Measurements from ENCODE around the gene DUSP2. TPM values are rescaled to one million over a fixed set of nuclear protein-coding genes. Genes with fewer than 3 reads are reported as not detected.
A peak's percentile ranks its signal among the peaks of the same experiment; 100 is the strongest.

The DUSP2 gene
- 100 to 1,000 TPM; 274 to 279 TPM for total RNA-seq

- DNase-seq: peak; percentile 97
- peaks cover 59% of the 10 kb centered on the region for H3K4me1 Mint-ChIP-seq
- H3K27ac Mint-ChIP-seq: peak within 1 kb of the TSS; percentile 97
- peaks cover 32% of the 10 kb centered on the region for H3K36me3 Mint-ChIP-seq
- H3K4me3 Mint-ChIP-seq: peak within 1 kb of the TSS; percentile 96
- no peaks in the 10 kb centered on the region for H3K9me3 Mint-ChIP-seq
- peaks cover 7% of the 10 kb centered on the region for H3K27me3 Mint-ChIP-seq
Observed at GRCh38 chr2:96145036-96145847, at the start of gene DUSP2. Gene DUSP2 (minus strand): TSS chr2:96145440. CDS start chr2:96145354, 86 bp downstream.

GRCh38 chr2:96191937-96192670 is 46.9 kb upstream of the DUSP2 start:
- Mint-ChIP-seq H3K27me3 (no peaks in the 10 kb centered on the region), H3K36me3 (peaks cover 31% of the 10 kb centered on the region), H3K27ac (no peak overlapping the region)

GRCh38 chr2:96188821-96189526 is 43.7 kb upstream of the DUSP2 start:
- peaks cover 1% of the 10 kb centered on the region for H3K4me1 Mint-ChIP-seq
- no peaks in the 10 kb centered on the region for H3K27me3 Mint-ChIP-seq
- DNase-seq: no peak
- H3K27ac Mint-ChIP-seq: no peak overlapping the region
- H3K4me3 Mint-ChIP-seq: no peak overlapping the region
- H3K36me3 Mint-ChIP-seq: peaks cover 32% of the 10 kb centered on the region
- no peaks in the 10 kb centered on the region for H3K9me3 Mint-ChIP-seq

More at GRCh38 chr2:96191937-96192670, 46.9 kb upstream of the DUSP2 start:
- DNase-seq: no peak
- Mint-ChIP-seq H3K4me3 (no peak overlapping the region), H3K4me1 (peaks cover 4% of the 10 kb centered on the region), H3K9me3 (no peaks in the 10 kb centered on the region)

GRCh38 chr2:96186562-96186961 is 41.3 kb upstream of the DUSP2 start:
- H3K27me3 Mint-ChIP-seq: no peaks in the 10 kb centered on the region
- no peak for DNase-seq
- no peaks in the 10 kb centered on the region for H3K4me1 Mint-ChIP-seq
- no peak overlapping the region for H3K4me3 Mint-ChIP-seq
- peaks cover 20% of the 10 kb centered on the region for H3K36me3 Mint-ChIP-seq
- no peak overlapping the region for H3K27ac Mint-ChIP-seq
- no peaks in the 10 kb centered on the region for H3K9me3 Mint-ChIP-seq

GRCh38 chr2:96185516-96185915 is 40.3 kb upstream of the DUSP2 start:
- Mint-ChIP-seq H3K27me3 (no peaks in the 10 kb centered on the region), H3K27ac (no peak overlapping the region), H3K36me3 (peaks cover 18% of the 10 kb centered on the region), H3K4me3 (no peak overlapping the region), H3K4me1 (peaks cover 8% of the 10 kb centered on the region), H3K9me3 (no peaks in the 10 kb centered on the region)
- no peak for DNase-seq

GRCh38 chr2:96184989-96185388 is 39.7 kb upstream of the DUSP2 start:
- DNase-seq: no peak
- peak overlapping the region; percentile 23 for H3K27ac Mint-ChIP-seq
- H3K9me3 Mint-ChIP-seq: no peaks in the 10 kb centered on the region
- peaks cover 18% of the 10 kb centered on the region for H3K36me3 Mint-ChIP-seq
- no peaks in the 10 kb centered on the region for H3K27me3 Mint-ChIP-seq
- no peak overlapping the region for H3K4me3 Mint-ChIP-seq
- H3K4me1 Mint-ChIP-seq: peaks cover 10% of the 10 kb centered on the region

- Mint-ChIP-seq H3K36me3 (peaks cover 17% of the 10 kb centered on the region), H3K27me3 (no peaks in the 10 kb centered on the region), H3K4me3 (no peak overlapping the region), H3K9me3 (no peaks in the 10 kb centered on the region), H3K27ac (no peak overlapping the region), H3K4me1 (peaks cover 10% of the 10 kb centered on the region)
- DNase-seq: no peak
Observed at GRCh38 chr2:96184188-96184587, 38.9 kb upstream of the DUSP2 start.

- Mint-ChIP-seq H3K9me3 (no peaks in the 10 kb centered on the region), H3K4me1 (peaks cover 10% of the 10 kb centered on the region), H3K36me3 (peaks cover 14% of the 10 kb centered on the region), H3K4me3 (no peak overlapping the region), H3K27me3 (no peaks in the 10 kb centered on the region), H3K27ac (no peak overlapping the region)
- no peak for DNase-seq
Observed at GRCh38 chr2:96181529-96181928, 36.3 kb upstream of the DUSP2 start.

- Mint-ChIP-seq H3K9me3 (no peaks in the 10 kb centered on the region), H3K27me3 (no peaks in the 10 kb centered on the region), H3K36me3 (peaks cover 14% of the 10 kb centered on the region), H3K4me3 (no peak overlapping the region), H3K4me1 (peaks cover 10% of the 10 kb centered on the region), H3K27ac (no peak overlapping the region)
- DNase-seq: no peak
Observed at GRCh38 chr2:96180521-96180920, 35.3 kb upstream of the DUSP2 start.

GRCh38 chr2:96180002-96180401 is 34.8 kb upstream of the DUSP2 start:
- Mint-ChIP-seq H3K27ac (no peak overlapping the region), H3K4me1 (peaks cover 10% of the 10 kb centered on the region), H3K9me3 (no peaks in the 10 kb centered on the region), H3K27me3 (no peaks in the 10 kb centered on the region), H3K4me3 (no peak overlapping the region), H3K36me3 (peaks cover 10% of the 10 kb centered on the region)
- no peak for DNase-seq

GRCh38 chr2:96176661-96177060 is 31.4 kb upstream of the DUSP2 start:
- Mint-ChIP-seq H3K27ac (no peak overlapping the region), H3K36me3 (no peaks in the 10 kb centered on the region), H3K4me1 (peaks cover 27% of the 10 kb centered on the region), H3K9me3 (no peaks in the 10 kb centered on the region), H3K4me3 (no peak overlapping the region), H3K27me3 (no peaks in the 10 kb centered on the region)
- DNase-seq: no peak

- no peak overlapping the region for H3K4me3 Mint-ChIP-seq
- no peak overlapping the region for H3K27ac Mint-ChIP-seq
- H3K27me3 Mint-ChIP-seq: no peaks in the 10 kb centered on the region
Observed at GRCh38 chr2:96175951-96176350, 30.7 kb upstream of the DUSP2 start.

GRCh38 chr2:96174251-96175144 is 29.3 kb upstream of the DUSP2 start:
- Mint-ChIP-seq H3K27ac (peak overlapping the region; percentile 57), H3K36me3 (no peaks in the 10 kb centered on the region), H3K4me1 (peaks cover 19% of the 10 kb centered on the region), H3K9me3 (peaks cover 7% of the 10 kb centered on the region), H3K27me3 (no peaks in the 10 kb centered on the region), H3K4me3 (no peak overlapping the region)
- peak; percentile 84 for DNase-seq

More at GRCh38 chr2:96175951-96176350, 30.7 kb upstream of the DUSP2 start:
- no peak for DNase-seq
- no peaks in the 10 kb centered on the region for H3K36me3 Mint-ChIP-seq
- H3K4me1 Mint-ChIP-seq: peaks cover 23% of the 10 kb centered on the region
- no peaks in the 10 kb centered on the region for H3K9me3 Mint-ChIP-seq

- H3K4me1 Mint-ChIP-seq: peaks cover 33% of the 10 kb centered on the region
- no peak overlapping the region for H3K27ac Mint-ChIP-seq
- DNase-seq: no peak
- no peaks in the 10 kb centered on the region for H3K27me3 Mint-ChIP-seq
- H3K9me3 Mint-ChIP-seq: peaks cover 11% of the 10 kb centered on the region
- H3K4me3 Mint-ChIP-seq: no peak overlapping the region
- H3K36me3 Mint-ChIP-seq: no peaks in the 10 kb centered on the region
Observed at GRCh38 chr2:96171831-96172230, 26.6 kb upstream of the DUSP2 start.

All from activated naive CD8-positive, alpha-beta T cell treated with anti-CD3 and anti-CD28 coated beads for 36 hours (primary cell).